Naive B cell (primary cell): ENCODE measurements around the gene REEP1. TPM values are rescaled to one million over a fixed set of nuclear protein-coding genes. Genes with fewer than 3 reads are reported as not detected.
"Not testable (repeated sequence)": the region's sequence is repeated elsewhere in the genome, so short reads cannot be mapped to it uniquely, and the experiment has no call there.

ENCODE experiments used
- ATAC-seq, 2 donors: fragments of 150-1000 bp; cut with Tn5 transposase; 2 replicates each; pipeline ENCODE4 v1.10.0; 2021; ENCODE audit warnings: low read depth in 2 of 2, mild to moderate bottlenecking in 2 of 2, moderate library complexity in 2 of 2
- DNase-seq: peaks from one replicate; pipeline ENCODE4 v3.0.0; 2022
- H3K27ac Mint-ChIP-seq, 6 donors: one replicate each; pipeline ENCODE4 v1.8.0; 2020 to 2022; ENCODE audit warnings: mild to moderate bottlenecking in 6 of 6, mixed read lengths in 6 of 6, moderate library complexity in 5 of 6, inconsistent platforms in 2 of 6
- H3K27me3 Mint-ChIP-seq, 3 donors: one replicate each; pipeline ENCODE4 v1.8.0; 2021 to 2022; ENCODE audit warnings: mixed read lengths in 3 of 3, mild to moderate bottlenecking in 1 of 3
- H3K36me3 Mint-ChIP-seq, 2 donors: one replicate each; pipeline ENCODE4 v1.8.0; 2020 to 2022; ENCODE audit warnings: mixed read lengths in 2 of 2, inconsistent platforms in 1 of 2, mild to moderate bottlenecking in 1 of 2
- H3K4me1 Mint-ChIP-seq, 3 donors: one replicate each; pipeline ENCODE4 v1.8.0; 2020 to 2022; ENCODE audit warnings: mixed read lengths in 3 of 3, inconsistent platforms in 1 of 3, mild to moderate bottlenecking in 1 of 3, moderate library complexity in 1 of 3
- H3K4me3 Mint-ChIP-seq, 8 donors: one replicate each; pipeline ENCODE4 v1.8.0; 2020 to 2022; ENCODE audit warnings: mild to moderate bottlenecking in 8 of 8, mixed read lengths in 8 of 8, moderate library complexity in 8 of 8, inconsistent platforms in 2 of 8
- H3K9me3 Mint-ChIP-seq, 7 donors: one replicate each; pipeline ENCODE4 v1.8.0; 2020 to 2022; ENCODE audit warnings: mixed read lengths in 7 of 7, mild to moderate bottlenecking in 5 of 7, inconsistent platforms in 2 of 7, moderate library complexity in 1 of 7
- polyA plus RNA-seq, 6 donors: library from polyadenylated mRNA; unstranded; fragments of 300-500 nt; fragmentation: Illumina TruSeq; gene quantifications; one replicate each; pipeline ENCODE4 v1.2.3, GENCODE V29; 2021; ENCODE audit warnings: low read depth in 6 of 6

REEP1 gene
- polyA plus RNA-seq, 6 donors from 2014 or later: 0.11 TPM; not detected in 5

GRCh38 chr2:86239326-86239725 lies 98.1 kb downstream of the REEP1 start:
- DNase-seq (no peak), ATAC-seq (no peak)
- H3K9me3 Mint-ChIP-seq: peaks cover 0 to 4% (median 0%) of the 10 kb centered on the region in 7 donors
- H3K4me1 Mint-ChIP-seq: peaks cover 48 to 71% (median 65%) of the 10 kb centered on the region in 3 donors
- H3K27ac Mint-ChIP-seq: peak overlapping the region; percentile 14 to 87 (median 54)
- H3K27me3 Mint-ChIP-seq: peaks cover 0 to 5% (median 0%) of the 10 kb centered on the region in 3 donors
- peak overlapping the region in 1 of 8 donors; percentile 61 for H3K4me3 Mint-ChIP-seq
- H3K36me3 Mint-ChIP-seq: no peaks in the 10 kb centered on the region

- H3K4me3 Mint-ChIP-seq: peak overlapping the region in 6 of 8 donors; percentile 17 to 79 (median 28)
Observed at GRCh38 chr2:86238354-86238753, 99.1 kb downstream of the REEP1 start.

GRCh38 chr2:86237172-86237571 lies 100.3 kb downstream of the REEP1 start:
- Mint-ChIP-seq H3K36me3 (no peaks in the 10 kb centered on the region), H3K27me3 (peaks cover 0 to 5% (median 0%) of the 10 kb centered on the region in 3 donors), H3K27ac (peak overlapping the region in 4 of 6 donors; percentile 62 to 91 (median 72)), H3K9me3 (peaks cover 0 to 3% (median 0%) of the 10 kb centered on the region in 7 donors), H3K4me1 (peaks cover 33 to 50% (median 43%) of the 10 kb centered on the region in 3 donors), H3K4me3 (peak overlapping the region in 2 of 8 donors; percentile 18 to 49)
- no peak for ATAC-seq
- no peak for DNase-seq

More at GRCh38 chr2:86238354-86238753, 99.1 kb downstream of the REEP1 start:
- ATAC-seq (peak; percentile 97), DNase-seq (peak; percentile 82)
- Mint-ChIP-seq H3K27me3 (peaks cover 0 to 5% (median 0%) of the 10 kb centered on the region in 3 donors), H3K27ac (peak overlapping the region; percentile 35 to 95 (median 86)), H3K9me3 (peaks cover 0 to 3% (median 0%) of the 10 kb centered on the region in 7 donors), H3K4me1 (peaks cover 43 to 61% (median 55%) of the 10 kb centered on the region in 3 donors), H3K36me3 (no peaks in the 10 kb centered on the region)

- no peak for ATAC-seq
- peaks cover 22 to 36% (median 30%) of the 10 kb centered on the region in 3 donors for H3K4me1 Mint-ChIP-seq
- no peak for DNase-seq
- peaks cover 0 to 5% (median 0%) of the 10 kb centered on the region in 3 donors for H3K27me3 Mint-ChIP-seq
- no peaks in the 10 kb centered on the region for H3K36me3 Mint-ChIP-seq
- H3K9me3 Mint-ChIP-seq: peaks cover 0 to 3% (median 0%) of the 10 kb centered on the region in 7 donors
- peak overlapping the region in 1 of 6 donors; percentile 70 for H3K27ac Mint-ChIP-seq
- no peak overlapping the region for H3K4me3 Mint-ChIP-seq
Observed at GRCh38 chr2:86235196-86235980, 102.0 kb downstream of the REEP1 start.

GRCh38 chr2:86234563-86235131 lies 102.8 kb downstream of the REEP1 start:
- DNase-seq (no peak), ATAC-seq (no peak)
- Mint-ChIP-seq H3K27me3 (peaks cover 0 to 5% (median 0%) of the 10 kb centered on the region in 3 donors), H3K4me1 (peaks cover 15 to 35% (median 27%) of the 10 kb centered on the region in 3 donors), H3K9me3 (peaks cover 0 to 3% (median 0%) of the 10 kb centered on the region in 7 donors), H3K4me3 (no peak overlapping the region), H3K27ac (peak overlapping the region in 1 of 6 donors; percentile 4), H3K36me3 (no peaks in the 10 kb centered on the region)

- no peak for ATAC-seq
- Mint-ChIP-seq H3K27ac (no peak overlapping the region), H3K4me1 (peaks cover 23 to 35% (median 27%) of the 10 kb centered on the region in 3 donors), H3K27me3 (peaks cover 0 to 2% (median 0%) of the 10 kb centered on the region in 3 donors), H3K36me3 (no peaks in the 10 kb centered on the region), H3K9me3 (peaks cover 0 to 3% (median 0%) of the 10 kb centered on the region in 7 donors), H3K4me3 (no peak overlapping the region)
- no peak for DNase-seq
Observed at GRCh38 chr2:86233436-86233835, 104.0 kb downstream of the REEP1 start.

- Mint-ChIP-seq H3K27me3 (no peaks in the 10 kb centered on the region), H3K4me1 (peaks cover 20 to 36% (median 24%) of the 10 kb centered on the region in 3 donors), H3K9me3 (peaks cover 0 to 3% (median 0%) of the 10 kb centered on the region in 7 donors), H3K36me3 (no peaks in the 10 kb centered on the region), H3K4me3 (no peak overlapping the region), H3K27ac (peak overlapping the region in 3 of 6 donors; percentile 33 to 67 (median 35))
- ATAC-seq: no peak
- no peak for DNase-seq
Observed at GRCh38 chr2:86232910-86233309, 104.5 kb downstream of the REEP1 start.

- H3K4me3 Mint-ChIP-seq: no peak overlapping the region
- no peaks in the 10 kb centered on the region for H3K27me3 Mint-ChIP-seq
- peaks cover 23 to 40% (median 23%) of the 10 kb centered on the region in 3 donors for H3K4me1 Mint-ChIP-seq
- DNase-seq: no peak
- no peak overlapping the region for H3K27ac Mint-ChIP-seq
- H3K9me3 Mint-ChIP-seq: peaks cover 0 to 3% (median 0%) of the 10 kb centered on the region in 7 donors
- H3K36me3 Mint-ChIP-seq: no peaks in the 10 kb centered on the region
- no peak for ATAC-seq
Observed at GRCh38 chr2:86232373-86232784, 105.0 kb downstream of the REEP1 start.

- H3K27ac Mint-ChIP-seq: no peak overlapping the region
- H3K4me3 Mint-ChIP-seq: no peak overlapping the region
- DNase-seq: no peak
- H3K27me3 Mint-ChIP-seq: no peaks in the 10 kb centered on the region
- no peaks in the 10 kb centered on the region for H3K36me3 Mint-ChIP-seq
- H3K4me1 Mint-ChIP-seq: peaks cover 20 to 36% (median 20%) of the 10 kb centered on the region in 3 donors
- peaks cover 0 to 3% (median 0%) of the 10 kb centered on the region in 7 donors for H3K9me3 Mint-ChIP-seq
- ATAC-seq: no peak
Observed at GRCh38 chr2:86231680-86232372, 105.6 kb downstream of the REEP1 start.

- H3K4me3 Mint-ChIP-seq: no peak overlapping the region
- no peaks in the 10 kb centered on the region for H3K27me3 Mint-ChIP-seq
- H3K27ac Mint-ChIP-seq: no peak overlapping the region
- peaks cover 23 to 40% (median 24%) of the 10 kb centered on the region in 3 donors for H3K4me1 Mint-ChIP-seq
- ATAC-seq (no peak), DNase-seq (no peak)
- H3K9me3 Mint-ChIP-seq: no peaks in the 10 kb centered on the region
- H3K36me3 Mint-ChIP-seq: no peaks in the 10 kb centered on the region
Observed at GRCh38 chr2:86230961-86231360, 106.5 kb downstream of the REEP1 start.

- ATAC-seq (peak; percentile 80 to 86), DNase-seq (peak; percentile 55)
- no peaks in the 10 kb centered on the region for H3K27me3 Mint-ChIP-seq
- peak overlapping the region; percentile 26 to 84 (median 76) for H3K27ac Mint-ChIP-seq
- H3K4me3 Mint-ChIP-seq: peak overlapping the region in 5 of 8 donors; percentile 47 to 82 (median 68)
- H3K9me3 Mint-ChIP-seq: no peaks in the 10 kb centered on the region
- no peaks in the 10 kb centered on the region for H3K36me3 Mint-ChIP-seq
- H3K4me1 Mint-ChIP-seq: peaks cover 37 to 57% (median 39%) of the 10 kb centered on the region in 3 donors
Observed at GRCh38 chr2:86229221-86229620, 108.2 kb downstream of the REEP1 start.

- H3K27me3 Mint-ChIP-seq, H3K36me3 Mint-ChIP-seq, ATAC-seq, H3K9me3 Mint-ChIP-seq, DNase-seq: not testable (repeated sequence)
- peaks cover 38 to 59% (median 39%) of the 10 kb centered on the region in 3 donors for H3K4me1 Mint-ChIP-seq
- peak overlapping the region in 3 of 8 donors; percentile 50 to 73 (median 68) for H3K4me3 Mint-ChIP-seq
- H3K27ac Mint-ChIP-seq: peak overlapping the region in 3 of 6 donors; percentile 26 to 81 (median 71)
Observed at GRCh38 chr2:86228574-86228973, 108.9 kb downstream of the REEP1 start.

GRCh38 chr2:86227685-86228084 lies 109.7 kb downstream of the REEP1 start:
- H3K9me3 Mint-ChIP-seq: no peaks in the 10 kb centered on the region
- DNase-seq (no peak), ATAC-seq (no peak)
- H3K36me3 Mint-ChIP-seq: no peaks in the 10 kb centered on the region
- peaks cover 38 to 59% (median 39%) of the 10 kb centered on the region in 3 donors for H3K4me1 Mint-ChIP-seq
- no peak overlapping the region for H3K27ac Mint-ChIP-seq
- no peaks in the 10 kb centered on the region for H3K27me3 Mint-ChIP-seq
- peak overlapping the region in 1 of 8 donors; percentile 56 for H3K4me3 Mint-ChIP-seq
